Ascending aorta (tissue), 2 donors: ENCODE measurements around the gene AP5S1. TPM values are rescaled to one million over a fixed set of nuclear protein-coding genes. Genes with fewer than 3 reads are reported as not detected.

ENCODE experiments used
- DNase-seq, 2 donors: peaks; one replicate each; pipeline ENCODE4 v3.0.0-alpha.2; 2019; ENCODE audit warnings: low spot score in 2 of 2
- H3K27ac ChIP-seq, 2 donors: fragments of 200-600 bp; sonication (generic); one replicate each; pipeline ENCODE4 v1.5.1; 2016 to 2017; ENCODE audit warnings: mild to moderate bottlenecking in 1 of 2
- H3K27me3 ChIP-seq: fragments of 200-600 bp; sonication (generic); one replicate; pipeline ENCODE4 v1.5.1; 2017
- H3K36me3 ChIP-seq, 2 donors: fragments of 200-600 bp; sonication (generic); one replicate each; pipeline ENCODE4 v1.5.1; 2016
- H3K4me1 ChIP-seq, 2 donors: fragments of 200-600 bp; sonication (generic); one replicate each; pipeline ENCODE4 v1.5.1; 2016 to 2017; ENCODE audit warnings: mild to moderate bottlenecking in 1 of 2
- H3K4me3 ChIP-seq, 2 donors: fragments of 200-600 bp; sonication (generic); one replicate each; pipeline ENCODE4 v1.5.1; 2016 to 2017; ENCODE audit warnings: mild to moderate bottlenecking in 1 of 2
- H3K9me3 ChIP-seq, 2 donors: fragments of 200-600 bp; sonication (generic); one replicate each; pipeline ENCODE4 v1.5.1; 2016
- CTCF ChIP-seq, 3 experiments: fragments of 200-600 bp in 2 of 3; fragments of 450-650 bp in 1 of 3; sonication (generic) in 2 of 3; IDR thresholded peaks; one replicate each; pipeline ENCODE4 v1.5.1; 2016 to 2019; ENCODE audit warnings: antibody characterized with exemption in 3 of 3, mild to moderate bottlenecking in 1 of 3, moderate library complexity in 1 of 3
- intact Hi-C: fragments of 100-400 bp; cut with DNase I; formaldehyde crosslinking; loops from one replicate; pipeline ENCODE4 v1.15.1; 2023
- total RNA-seq: library from RNA; depleted of rRNA; stranded (reverse); fragments of >200 nt; gene quantifications from one replicate; pipeline ENCODE4 v1.1.0, GENCODE V29; 2016

AP5S1 gene
- total RNA-seq, 1 donor from 2014 or later = 38.5 TPM

- peaks cover 25 to 43% of the 10 kb centered on the region in 2 donors for H3K36me3 ChIP-seq
- TF ChIP-seq CTCF (IDR thresholded peaks at IDR 0.05) = no peak
- no peaks in the 10 kb centered on the region for H3K9me3 ChIP-seq
- H3K4me1 ChIP-seq = no peaks in the 10 kb centered on the region
- intact Hi-C loops = no loop called here
- no peak overlapping the region for H3K27ac ChIP-seq
- H3K27me3 ChIP-seq = no peaks in the 10 kb centered on the region
- DNase-seq = no peak
- no peak overlapping the region for H3K4me3 ChIP-seq
These were observed 51.4 kb downstream of the AP5S1 start for GRCh38 chr20:3871550-3872265.

- Histone ChIP-seq H3K4me3 (no peak overlapping the region), H3K27ac (no peak overlapping the region), H3K36me3 (peaks cover 18 to 32% of the 10 kb centered on the region in 2 donors), H3K9me3 (no peaks in the 10 kb centered on the region), H3K27me3 (no peaks in the 10 kb centered on the region), H3K4me1 (no peaks in the 10 kb centered on the region)
- intact Hi-C loops = no loop called here
- DNase-seq = no peak
- no peak for TF ChIP-seq CTCF (IDR thresholded peaks at IDR 0.05)
These were observed 53.2 kb downstream of the AP5S1 start for GRCh38 chr20:3873507-3873906.

GRCh38 chr20:3874194-3874844 lies 54.0 kb downstream of the AP5S1 start:
- DNase-seq = no peak
- H3K27ac ChIP-seq = no peak overlapping the region
- H3K9me3 ChIP-seq = no peaks in the 10 kb centered on the region
- no peak for TF ChIP-seq CTCF (IDR thresholded peaks at IDR 0.05)
- H3K27me3 ChIP-seq = no peaks in the 10 kb centered on the region
- intact Hi-C loops = no loop called here
- H3K36me3 ChIP-seq = peaks cover 13 to 32% of the 10 kb centered on the region in 2 donors
- no peak overlapping the region for H3K4me3 ChIP-seq
- H3K4me1 ChIP-seq = no peaks in the 10 kb centered on the region

- DNase-seq = no peak
- intact Hi-C loops = no loop called here
- H3K4me1 ChIP-seq = no peaks in the 10 kb centered on the region
- H3K27ac ChIP-seq = no peak overlapping the region
- TF ChIP-seq CTCF (IDR thresholded peaks at IDR 0.05) = no peak
- no peaks in the 10 kb centered on the region for H3K9me3 ChIP-seq
- H3K4me3 ChIP-seq = no peak overlapping the region
- peaks cover 8 to 23% of the 10 kb centered on the region in 2 donors for H3K36me3 ChIP-seq
- H3K27me3 ChIP-seq = no peaks in the 10 kb centered on the region
These were observed 55.1 kb downstream of the AP5S1 start for GRCh38 chr20:3875378-3875974.

GRCh38 chr20:3876000-3876399 lies 55.7 kb downstream of the AP5S1 start:
- Histone ChIP-seq H3K4me3 (no peak overlapping the region), H3K9me3 (no peaks in the 10 kb centered on the region), H3K4me1 (no peaks in the 10 kb centered on the region), H3K27me3 (no peaks in the 10 kb centered on the region), H3K27ac (no peak overlapping the region), H3K36me3 (peaks cover 8 to 23% of the 10 kb centered on the region in 2 donors)
- intact Hi-C loops = no loop called here
- DNase-seq = no peak
- no peak for TF ChIP-seq CTCF (IDR thresholded peaks at IDR 0.05)
